ENCODE results near the gene NTHL1.

GRCh38 chr16:1999866-2000514 lies 47.6 kb downstream of the NTHL1 start:
- TF ChIP-seq CTCF (IDR thresholded peaks at IDR 0.05) = no peak
- TF ChIP-seq POLR2A (IDR thresholded peaks at IDR 0.05) = no peak
